HepG2 (cell line): ENCODE data around the gene ZFAND2A. TPM values are rescaled to one million over a fixed set of nuclear protein-coding genes. Genes with fewer than 3 reads are reported as not detected.
A peak's percentile ranks its signal among the peaks of the same experiment; 100 is the strongest.

Experiments used
- ATAC-seq: fragments of 200-7000 bp; cut with Tn5 transposase; 3 replicates; pipeline ENCODE4 v1.9.1; 2020; ENCODE audit warnings: mild to moderate bottlenecking, moderate library complexity
- BruUV-seq: library from RNA; stranded (reverse); fragments of 400-500 nt; replicated peaks from 2 replicates; lab custom pipeline; 2021; lab: Mats Ljungman, UMichigan
- CTCF ChIA-PET: fragments of 300-600 bp; formaldehyde crosslinking; extraction: SDS; loops from one replicate; lab custom pipeline; 2021; ENCODE audit warnings: low total read pairs, inconsistent platforms, low intra/inter-chr PET ratio; lab: Yijun Ruan, JAX
- POLR2A ChIA-PET: fragments of 350-600 bp; sonication (Branson Sonifier 250); formaldehyde crosslinking; loops from one replicate; lab custom pipeline; 2020; ENCODE audit warnings: antibody characterized with exemption, inconsistent platforms; lab: Yijun Ruan, JAX
- DNase-seq: peaks from one replicate; pipeline ENCODE4 v3.0.0-alpha.2; 2015; ENCODE audit warnings: low spot score
- FAIRE-seq: peaks from 3 replicates; lab custom pipeline; 2011; peaks lifted over from hg19 to GRCh38; lab: Jason Lieb, UNC
- H2AFZ ChIP-seq: one replicate; pipeline ENCODE4 v1.6.1; 2011; ENCODE audit warnings: low read length, inconsistent platforms
- H3K27ac ChIP-seq: fragments of 300-600 bp; 3 replicates; pipeline ENCODE4 v1.8.0; 2011; ENCODE audit warnings: mixed run types, mild to moderate bottlenecking, mixed read lengths, low read length, inconsistent platforms; ENCODE audit not compliant: insufficient read depth; ENCODE audit errors: extremely low read length
- H3K27me3 ChIP-seq, 2 experiments: fragments of 200-600 bp in 1 of 2; 2 replicates in 1 of 2; 3 replicates in 1 of 2; pipeline versions ENCODE4 v1.6.0 to v1.8.0; 2011; ENCODE audit warnings: low read length in 2 of 2, mild to moderate bottlenecking in 2 of 2, moderate library complexity in 2 of 2, inconsistent platforms in 1 of 2; ENCODE audit not compliant: insufficient read depth in 2 of 2, control insufficient read depth in 1 of 2
- H3K36me3 ChIP-seq, 2 experiments: fragments of 200-600 bp in 1 of 2; replicated peaks in 1 of 2; 2 replicates in 1 of 2; 3 replicates in 1 of 2; pipeline versions ENCODE4 v1.5.1 to v1.8.0; 2011; ENCODE audit warnings: low read length in 2 of 2, inconsistent platforms in 1 of 2; ENCODE audit not compliant: insufficient read depth in 2 of 2, control insufficient read depth in 1 of 2
- H3K4me1 ChIP-seq: 2 replicates; pipeline ENCODE4 v1.5.1; 2012; ENCODE audit warnings: low read length, inconsistent platforms; ENCODE audit not compliant: insufficient read depth
- H3K4me2 ChIP-seq: 2 replicates; pipeline ENCODE4 v1.6.0; 2011; ENCODE audit warnings: low read depth, low read length, inconsistent platforms
- H3K4me3 ChIP-seq, 3 experiments: fragments of 200-600 bp in 1 of 3; sonication (generic), shearing (Covaris generic) in 1 of 3; replicated peaks in 1 of 3; 2 replicates each; pipeline ENCODE4 v1.5.1; 2011 to 2016; ENCODE audit warnings: low read length in 3 of 3, inconsistent platforms in 2 of 3, low read depth in 2 of 3, mild to moderate bottlenecking in 2 of 3, control low read depth in 1 of 3, mixed read lengths in 1 of 3; ENCODE audit not compliant: insufficient read depth in 1 of 3
- H3K79me2 ChIP-seq: one replicate; pipeline ENCODE4 v1.6.1; 2011; ENCODE audit warnings: low read length, inconsistent platforms; ENCODE audit not compliant: insufficient read depth
- H3K9ac ChIP-seq: 2 replicates; pipeline ENCODE4 v1.6.0; 2011; ENCODE audit warnings: mild to moderate bottlenecking, low read depth, low read length, inconsistent platforms; ENCODE audit not compliant: insufficient read depth
- H3K9me3 ChIP-seq: 2 replicates; pipeline ENCODE4 v1.5.1; 2012; ENCODE audit warnings: mild to moderate bottlenecking, low read length
- H4K20me1 ChIP-seq: 2 replicates; pipeline ENCODE4 v1.6.0; 2011; ENCODE audit warnings: inconsistent platforms, mild to moderate bottlenecking, low read length, moderate library complexity; ENCODE audit not compliant: insufficient read depth
- FOXJ3 ChIP-seq: sonication (generic); formaldehyde crosslinking; IDR thresholded peaks from 2 replicates; pipeline ENCODE4 v1.4.0; 2020; ENCODE audit warnings: missing genetic modification reagents, mild to moderate bottlenecking, borderline replicate concordance
- HIVEP1 ChIP-seq: sonication (generic); formaldehyde crosslinking; IDR thresholded peaks from 2 replicates; pipeline ENCODE4 v1.4.0; 2020; ENCODE audit warnings: mild to moderate bottlenecking, missing genetic modification reagents
- HMG20A ChIP-seq: IDR thresholded peaks from 2 replicates; pipeline ENCODE4 v1.6.1; 2016; ENCODE audit warnings: borderline replicate concordance
- JUND ChIP-seq: sonication (generic); formaldehyde crosslinking; IDR thresholded peaks from 2 replicates; pipeline ENCODE4 v1.8.0; 2022; ENCODE audit warnings: mild to moderate bottlenecking, missing genetic modification reagents
- REXO4 ChIP-seq: sonication (generic); formaldehyde crosslinking; IDR thresholded peaks from 2 replicates; pipeline ENCODE4 v1.8.0; 2022; ENCODE audit warnings: missing genetic modification reagents, mild to moderate bottlenecking, borderline replicate concordance
- RFX1 ChIP-seq: fragments of 450-650 bp; IDR thresholded peaks from 2 replicates; pipeline ENCODE4 v1.6.1; 2017
- SIX4 ChIP-seq: sonication (generic); formaldehyde crosslinking; IDR thresholded peaks from 2 replicates; pipeline ENCODE4 v1.4.0; 2020; ENCODE audit warnings: missing genetic modification reagents
- SRSF4 ChIP-seq: fragments of 200-400 bp; formaldehyde crosslinking; IDR thresholded peaks from one replicate; pipeline ENCODE4 v1.6.1; 2018; ENCODE audit warnings: mild to moderate bottlenecking, low read depth, low read length, moderate library complexity; ENCODE audit not compliant: poor library complexity, severe bottlenecking
- TSC22D2 ChIP-seq: sonication (generic); formaldehyde crosslinking; IDR thresholded peaks from 2 replicates; pipeline ENCODE4 v1.5.1; 2020; ENCODE audit warnings: missing genetic modification reagents, mild to moderate bottlenecking, borderline replicate concordance
- ZNF354B ChIP-seq: sonication (generic); formaldehyde crosslinking; IDR thresholded peaks from 2 replicates; pipeline ENCODE4 v1.8.0; 2022; ENCODE audit warnings: mild to moderate bottlenecking, missing genetic modification reagents
- ZNF557 ChIP-seq: sonication (generic); formaldehyde crosslinking; IDR thresholded peaks from 2 replicates; pipeline ENCODE4 v1.4.0; 2020; ENCODE audit warnings: missing genetic modification reagents
- ZNF569 ChIP-seq: sonication (generic); formaldehyde crosslinking; IDR thresholded peaks from 2 replicates; pipeline ENCODE4 v1.5.0; 2020; ENCODE audit warnings: mild to moderate bottlenecking, missing genetic modification reagents, moderate library complexity, borderline replicate concordance
- ZSCAN25 ChIP-seq: sonication (generic); formaldehyde crosslinking; IDR thresholded peaks from 2 replicates; pipeline ENCODE4 v1.8.0; 2022; ENCODE audit warnings: mild to moderate bottlenecking, missing genetic modification reagents
- WGBS: methylation state at CpG from one replicate; pipeline ENCODE4 v1.1.6; 2017; ENCODE audit warnings: low lambda C conversion rate; 5-methylcytosine and 5-hydroxymethylcytosine counted together
- in situ Hi-C: cut with HindIII; loops from 2 replicates; pipeline ENCODE4 v1.10.0; 2017; ENCODE audit warnings: low pct_unique_long_range_greater_than_20kb; ENCODE audit not compliant: extremely low pct_ligation_motif_present
- intact Hi-C: fragments of 100-400 bp; cut with micrococcal nuclease; formaldehyde crosslinking; loops from one replicate; pipeline ENCODE4 v1.10.0; 2022; ENCODE audit not compliant: unreplicated experiment
- polyA plus RNA-seq, 8 experiments: library from polyadenylated mRNA; depleted of rRNA in 3 of 8; stranded (reverse) in 7 of 8; unstranded in 1 of 8; fragments of >200 nt; fragmentation: Illumina TruSeq in 4 of 8; extraction: Trizol in 4 of 8; gene quantifications; 2 replicates each; pipeline versions ENCODE4 v1.2.1 to v1.2.3, GENCODE V29; 2011 to 2016; ENCODE audit warnings: low read depth in 4 of 8, missing spikeins in 1 of 8, mixed read lengths in 1 of 8; ENCODE audit not compliant: insufficient read depth in 1 of 8
- total RNA-seq, 5 experiments: library from RNA; depleted of rRNA; stranded (reverse); fragments of >200 nt; fragmentation: Illumina TruSeq; extraction: Trizol; gene quantifications; 2 replicates each; pipeline ENCODE4 v1.2.3, GENCODE V29; 2016; ENCODE audit warnings: low read depth in 1 of 5
- TF ChIP-seq, protein P1 (sequence below): IDR thresholded peaks from 2 replicates; pipeline ENCODE4 v1.6.1; 2016; ENCODE audit warnings: missing biosample characterization, missing genetic modification reagents, low read depth
- TF ChIP-seq, protein P2 (sequence below): sonication (generic); formaldehyde crosslinking; IDR thresholded peaks from 2 replicates; pipeline ENCODE4 v1.4.0; 2020; ENCODE audit warnings: low read depth, mild to moderate bottlenecking, missing genetic modification reagents
- TF ChIP-seq, protein P3 (sequence below): sonication (generic); formaldehyde crosslinking; IDR thresholded peaks from 2 replicates; pipeline ENCODE4 v1.4.0; 2020; ENCODE audit warnings: missing genetic modification reagents

The ZFAND2A gene
- total and polyA plus RNA-seq, 2 of the 13 experiments (the other 11 are each of a cell fraction or from before 2014, with no cell fraction given), result 140 to 153 TPM

DNA sequence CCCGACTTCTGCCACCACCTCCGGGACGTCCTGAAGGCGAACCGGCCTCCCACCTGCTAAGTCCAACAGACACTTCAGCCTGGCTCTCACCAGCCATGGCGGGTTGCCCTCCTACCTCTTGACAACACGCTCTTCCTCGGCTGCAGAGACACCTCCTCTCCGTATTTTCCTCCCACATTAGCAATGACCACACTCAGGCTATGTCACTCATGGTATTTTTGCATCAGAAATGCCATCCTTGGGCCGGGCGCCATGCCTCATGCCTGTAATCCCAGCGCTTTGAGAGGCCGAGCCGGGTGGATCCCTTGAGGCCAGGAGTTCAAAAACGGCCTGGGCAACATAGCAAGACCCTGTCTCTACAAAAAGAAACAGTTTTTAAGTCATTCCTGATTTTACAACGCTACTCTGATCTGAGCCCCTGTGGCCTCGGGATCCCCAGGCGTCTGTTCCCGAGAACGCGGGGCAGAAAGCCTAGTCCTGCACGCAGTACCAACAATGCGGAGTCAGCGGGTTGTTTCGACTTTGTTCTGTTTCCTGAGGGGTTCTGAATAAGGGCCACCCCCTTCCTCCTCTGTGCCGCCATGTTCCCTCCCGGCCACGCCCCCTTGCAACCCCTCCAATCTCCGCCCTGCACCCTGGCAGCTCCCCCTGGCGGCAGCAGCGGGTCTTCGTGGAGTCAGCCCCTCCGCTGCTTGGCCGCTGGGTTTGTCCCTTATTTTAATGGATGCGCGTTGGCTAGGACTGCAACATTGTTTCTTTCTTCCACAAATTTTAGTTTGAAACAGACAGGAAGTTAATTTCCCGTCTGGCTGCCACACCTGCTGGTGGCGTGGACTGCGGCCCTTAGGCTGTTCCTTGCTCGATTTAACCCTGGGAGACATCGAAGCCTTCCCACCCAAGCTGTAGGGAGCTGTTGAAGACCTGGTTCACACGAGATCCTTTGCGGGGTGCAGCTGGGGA is 9.7 kb upstream of the ZFAND2A start:
- Histone ChIP-seq H3K36me3 (peaks cover 3 to 7% of the 10 kb centered on the region in 2 experiments; a peak in 4 of 5 replicates), H3K4me2 (peak overlapping the region; percentile 99), H3K79me2 (peaks cover 24% of the 10 kb centered on the region), H4K20me1 (no peaks in the 10 kb centered on the region), H3K27me3 (no peaks in the 10 kb centered on the region; a peak in 1 of 5 replicates), H3K4me3 (peak overlapping the region; percentile 81 to 94 (median 94)), H3K9me3 (no peaks in the 10 kb centered on the region), H3K9ac (peak overlapping the region; percentile 98), H2AFZ (peak overlapping the region; percentile 99), H3K27ac (peak overlapping the region; percentile 95), H3K4me1 (peaks cover 35% of the 10 kb centered on the region)
- BruUV-seq, result TSS peak; percentile 89
- in situ Hi-C loops, result no loop called here
- DNase-seq (peak; percentile 83), FAIRE-seq (peak; percentile 94), ATAC-seq (peak; percentile 93)
- POLR2A ChIA-PET, result interaction anchor here (0.6 to 8.4 kb wide), 13 partner anchors 9 to 197 kb away, joined by 3 to 116 read pairs (median 8); partner anchors contain the start of genes GPER1 and ZFAND2A
- intact Hi-C loops, result loop anchor here (1.0 kb wide), 1 partner anchor 12 kb away; no protein-coding TSS in a partner anchor
- CTCF ChIA-PET, result interaction anchor here (0.7 to 2.0 kb wide), 5 partner anchors 12 to 176 kb away, joined by 3 to 11 read pairs (median 4); partner anchors contain the start of gene GPER1
- WGBS, result 4% methylated on average over 41 of the region's 43 CpGs
- no peak for TF ChIP-seq JUND (CRISPR knock-in tag)
- TF ChIP-seq SRSF4, result no peak
- TF ChIP-seq ZNF569 (CRISPR knock-in tag), result no peak
- TF ChIP-seq SIX4 (CRISPR knock-in tag), result 0 out of 2 replicates have a peak, but pooled peaks have one; percentile 27
- TF ChIP-seq, protein P1, sequence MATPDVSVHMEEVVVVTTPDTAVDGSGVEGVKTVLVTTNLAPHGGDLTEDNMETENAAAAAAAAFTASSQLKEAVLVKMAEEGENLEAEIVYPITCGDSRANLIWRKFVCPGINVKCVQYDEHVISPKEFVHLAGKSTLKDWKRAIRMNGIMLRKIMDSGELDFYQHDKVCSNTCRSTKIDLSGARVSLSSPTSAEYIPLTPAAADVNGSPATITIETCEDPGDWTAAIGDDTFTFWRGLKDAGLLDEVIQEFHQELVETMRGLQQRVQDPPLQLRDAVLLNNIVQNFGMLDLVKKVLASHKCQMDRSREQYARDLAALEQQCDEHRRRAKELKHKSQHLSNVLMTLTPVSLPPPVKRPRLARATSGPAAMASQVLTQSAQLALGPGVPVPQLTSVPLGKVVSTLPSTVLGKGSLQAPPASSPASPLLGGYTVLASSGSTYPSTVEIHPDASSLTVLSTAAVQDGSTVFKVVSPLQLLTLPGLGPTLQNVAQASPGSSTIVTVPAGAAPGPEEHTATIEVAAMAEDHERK, result no peak
- 0 out of 2 replicates have a peak, but pooled peaks have one; percentile 68 for TF ChIP-seq ZNF557 (CRISPR knock-in tag)
- peak; percentile 54; the same call in 1 of the 2 replicates for TF ChIP-seq HIVEP1 (CRISPR knock-in tag)
- no peak for TF ChIP-seq RFX1
- TF ChIP-seq, protein P2, sequence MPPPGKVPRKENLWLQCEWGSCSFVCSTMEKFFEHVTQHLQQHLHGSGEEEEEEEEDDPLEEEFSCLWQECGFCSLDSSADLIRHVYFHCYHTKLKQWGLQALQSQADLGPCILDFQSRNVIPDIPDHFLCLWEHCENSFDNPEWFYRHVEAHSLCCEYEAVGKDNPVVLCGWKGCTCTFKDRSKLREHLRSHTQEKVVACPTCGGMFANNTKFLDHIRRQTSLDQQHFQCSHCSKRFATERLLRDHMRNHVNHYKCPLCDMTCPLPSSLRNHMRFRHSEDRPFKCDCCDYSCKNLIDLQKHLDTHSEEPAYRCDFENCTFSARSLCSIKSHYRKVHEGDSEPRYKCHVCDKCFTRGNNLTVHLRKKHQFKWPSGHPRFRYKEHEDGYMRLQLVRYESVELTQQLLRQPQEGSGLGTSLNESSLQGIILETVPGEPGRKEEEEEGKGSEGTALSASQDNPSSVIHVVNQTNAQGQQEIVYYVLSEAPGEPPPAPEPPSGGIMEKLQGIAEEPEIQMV (CRISPR knock-in tag), result no peak
- 0 out of 2 replicates have a peak, but pooled peaks have one; percentile 24 for TF ChIP-seq HMG20A
- peak; percentile 77 for TF ChIP-seq TSC22D2 (CRISPR knock-in tag)
- TF ChIP-seq REXO4 (CRISPR knock-in tag), result no peak
- TF ChIP-seq FOXJ3 (CRISPR knock-in tag), result no peak
- peak; percentile 71; the same call in 1 of the 2 replicates for TF ChIP-seq ZSCAN25 (CRISPR knock-in tag)
- TF ChIP-seq ZNF354B (CRISPR knock-in tag), result no peak
- TF ChIP-seq, protein P3, sequence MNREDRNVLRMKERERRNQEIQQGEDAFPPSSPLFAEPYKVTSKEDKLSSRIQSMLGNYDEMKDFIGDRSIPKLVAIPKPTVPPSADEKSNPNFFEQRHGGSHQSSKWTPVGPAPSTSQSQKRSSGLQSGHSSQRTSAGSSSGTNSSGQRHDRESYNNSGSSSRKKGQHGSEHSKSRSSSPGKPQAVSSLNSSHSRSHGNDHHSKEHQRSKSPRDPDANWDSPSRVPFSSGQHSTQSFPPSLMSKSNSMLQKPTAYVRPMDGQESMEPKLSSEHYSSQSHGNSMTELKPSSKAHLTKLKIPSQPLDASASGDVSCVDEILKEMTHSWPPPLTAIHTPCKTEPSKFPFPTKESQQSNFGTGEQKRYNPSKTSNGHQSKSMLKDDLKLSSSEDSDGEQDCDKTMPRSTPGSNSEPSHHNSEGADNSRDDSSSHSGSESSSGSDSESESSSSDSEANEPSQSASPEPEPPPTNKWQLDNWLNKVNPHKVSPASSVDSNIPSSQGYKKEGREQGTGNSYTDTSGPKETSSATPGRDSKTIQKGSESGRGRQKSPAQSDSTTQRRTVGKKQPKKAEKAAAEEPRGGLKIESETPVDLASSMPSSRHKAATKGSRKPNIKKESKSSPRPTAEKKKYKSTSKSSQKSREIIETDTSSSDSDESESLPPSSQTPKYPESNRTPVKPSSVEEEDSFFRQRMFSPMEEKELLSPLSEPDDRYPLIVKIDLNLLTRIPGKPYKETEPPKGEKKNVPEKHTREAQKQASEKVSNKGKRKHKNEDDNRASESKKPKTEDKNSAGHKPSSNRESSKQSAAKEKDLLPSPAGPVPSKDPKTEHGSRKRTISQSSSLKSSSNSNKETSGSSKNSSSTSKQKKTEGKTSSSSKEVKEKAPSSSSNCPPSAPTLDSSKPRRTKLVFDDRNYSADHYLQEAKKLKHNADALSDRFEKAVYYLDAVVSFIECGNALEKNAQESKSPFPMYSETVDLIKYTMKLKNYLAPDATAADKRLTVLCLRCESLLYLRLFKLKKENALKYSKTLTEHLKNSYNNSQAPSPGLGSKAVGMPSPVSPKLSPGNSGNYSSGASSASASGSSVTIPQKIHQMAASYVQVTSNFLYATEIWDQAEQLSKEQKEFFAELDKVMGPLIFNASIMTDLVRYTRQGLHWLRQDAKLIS (CRISPR knock-in tag), result no peak; the same call in 1 of the 2 replicates
